HepG2 (cell line): ENCODE results near the gene SPG7. TPM values are rescaled to one million over a fixed set of nuclear protein-coding genes. Genes with fewer than 3 reads are reported as not detected.

Source experiments
- BCLAF1 ChIP-seq: fragments of 450-650 bp; IDR thresholded peaks from 2 replicates; pipeline ENCODE4 v1.6.1; 2017; ENCODE audit warnings: mild to moderate bottlenecking
- CENPT ChIP-seq: sonication (generic); formaldehyde crosslinking; IDR thresholded peaks from 2 replicates; pipeline ENCODE4 v1.8.0; 2022; ENCODE audit warnings: low read depth, mild to moderate bottlenecking, moderate library complexity, missing genetic modification reagents
- RERE ChIP-seq: IDR thresholded peaks from 2 replicates; pipeline ENCODE4 v1.6.1; 2016; ENCODE audit warnings: low read depth, missing genetic modification reagents, missing compliant biosample characterization
- RORA ChIP-seq: sonication (generic); formaldehyde crosslinking; IDR thresholded peaks from 2 replicates; pipeline ENCODE4 v1.5.0; 2020; ENCODE audit warnings: mild to moderate bottlenecking, missing genetic modification reagents, moderate library complexity
- SIX1 ChIP-seq: sonication (generic); formaldehyde crosslinking; IDR thresholded peaks from 2 replicates; pipeline ENCODE4 v1.4.0; 2020; ENCODE audit warnings: missing genetic modification reagents, borderline replicate concordance
- SOX13 ChIP-seq, 3 experiments: fragments of 450-650 bp in 1 of 3; sonication (generic) in 1 of 3; formaldehyde crosslinking in 1 of 3; IDR thresholded peaks in 2 of 3; conservative IDR thresholded peaks in 1 of 3; 2 replicates each; pipeline versions ENCODE4 v1.5.0 to v1.6.1; 2016 to 2020; ENCODE audit warnings: antibody characterized with exemption in 1 of 3, mild to moderate bottlenecking in 1 of 3, missing compliant biosample characterization in 1 of 3, missing genetic modification reagents in 1 of 3, moderate library complexity in 1 of 3
- TRAFD1 ChIP-seq: sonication (generic); formaldehyde crosslinking; IDR thresholded peaks from 2 replicates; pipeline ENCODE4 v1.5.1; 2020; ENCODE audit warnings: missing genetic modification reagents, mild to moderate bottlenecking, borderline replicate concordance
- ZFP62 ChIP-seq: sonication (generic); formaldehyde crosslinking; IDR thresholded peaks from 2 replicates; pipeline ENCODE4 v1.4.0; 2020; ENCODE audit warnings: missing genetic modification reagents
- ZNF280B ChIP-seq: sonication (generic); formaldehyde crosslinking; IDR thresholded peaks from 2 replicates; pipeline ENCODE4 v1.5.0; 2020; ENCODE audit warnings: missing genetic modification reagents, mild to moderate bottlenecking, borderline replicate concordance
- ZNF558 ChIP-seq: sonication (generic); formaldehyde crosslinking; IDR thresholded peaks from 2 replicates; pipeline ENCODE4 v1.9.0; 2022; ENCODE audit warnings: mild to moderate bottlenecking, missing genetic modification reagents, borderline replicate concordance
- ZNF674 ChIP-seq: sonication (generic); formaldehyde crosslinking; IDR thresholded peaks from 2 replicates; pipeline ENCODE4 v1.5.0; 2020; ENCODE audit warnings: low read depth, mild to moderate bottlenecking, missing genetic modification reagents
- polyA plus RNA-seq, 8 experiments: library from polyadenylated mRNA; depleted of rRNA in 3 of 8; stranded (reverse) in 7 of 8; unstranded in 1 of 8; fragments of >200 nt; fragmentation: Illumina TruSeq in 4 of 8; extraction: Trizol in 4 of 8; gene quantifications; 2 replicates each; pipeline versions ENCODE4 v1.2.1 to v1.2.3, GENCODE V29; 2011 to 2016; ENCODE audit warnings: low read depth in 4 of 8, missing spikeins in 1 of 8, mixed read lengths in 1 of 8; ENCODE audit not compliant: insufficient read depth in 1 of 8
- total RNA-seq, 5 experiments: library from RNA; depleted of rRNA; stranded (reverse); fragments of >200 nt; fragmentation: Illumina TruSeq; extraction: Trizol; gene quantifications; 2 replicates each; pipeline ENCODE4 v1.2.3, GENCODE V29; 2016; ENCODE audit warnings: low read depth in 1 of 5

SPG7 gene
- total and polyA plus RNA-seq, 2 of the 13 experiments (the other 11 are each of a cell fraction or from before 2014, with no cell fraction given) = 66.0 to 136 TPM

- TF ChIP-seq TRAFD1 (CRISPR knock-in tag) (no peak), ZNF674 (no peak), ZNF280B (CRISPR knock-in tag) (peak; percentile 8; the same call in 1 of the 2 replicates), ZNF558 (CRISPR knock-in tag) (no peak), BCLAF1 (no peak), SIX1 (CRISPR knock-in tag) (no peak), ZFP62 (CRISPR knock-in tag) (no peak), RORA (CRISPR knock-in tag) (no peak), CENPT (CRISPR knock-in tag) (no peak), RERE (CRISPR knock-in tag) (no peak), SOX13 (IDR thresholded peaks at IDR 0.05) (no peak), SOX13 (CRISPR knock-in tag; conservative IDR thresholded peaks at IDR 0.05 in 1 of 2, IDR thresholded peaks at IDR 0.05 in 1 of 2) (no peak)
Measured at GRCh38 chr16:89502081-89502843, 5.9 kb upstream of the SPG7 start (continued).
